Hepatocyte (in vitro differentiated cells): ENCODE measurements around the gene HS3ST3B1.

ENCODE experiments used
- CTCF ChIP-seq: fragments of 200-600 bp; sonication (generic); IDR thresholded peaks from 2 replicates; pipeline ENCODE4 v1.5.1; 2016; ENCODE audit warnings: antibody characterized with exemption, mild to moderate bottlenecking; ENCODE audit not compliant: poor library complexity
- EZH2 ChIP-seq: fragments of 200-600 bp; sonication (generic); IDR thresholded peaks from 2 replicates; pipeline ENCODE4 v1.6.1; 2016; ENCODE audit warnings: antibody characterized with exemption, mild to moderate bottlenecking, borderline replicate concordance

- TF ChIP-seq CTCF (no peak), EZH2 (no peak)
Measured at GRCh38 chr17:14289162-14289561, 11.7 kb upstream of the HS3ST3B1 start.
